WTC11 (cell line): Measurements from ENCODE around the gene MLPH. TPM values are rescaled to one million over a fixed set of nuclear protein-coding genes. Genes with fewer than 3 reads are reported as not detected.

Experiments used
- ATAC-seq: fragments of 200-7000 bp; cut with Tn5 transposase; 2 replicates; pipeline ENCODE4 v1.10.0; 2021; ENCODE audit warnings: mild to moderate bottlenecking, moderate library complexity
- CTCF ChIA-PET: fragments of 300-600 bp; sonication (Branson Sonifier 250); formaldehyde crosslinking; loops from one replicate; lab custom pipeline; 2021; ENCODE audit warnings: antibody characterized with exemption; lab: Charles Lee
- POLR2A ChIA-PET: fragments of 350-600 bp; sonication (Branson Sonifier 250); formaldehyde crosslinking; loops from one replicate; lab custom pipeline; 2021; ENCODE audit warnings: antibody characterized with exemption; lab: Charles Lee
- DNase-seq: peaks from one replicate; pipeline ENCODE4 v3.0.0; 2021; ENCODE audit warnings: low spot score
- H3K27ac Mint-ChIP-seq: 2 replicates; pipeline ENCODE4 v1.8.0; 2021; ENCODE audit warnings: mixed read lengths
- H3K27me3 Mint-ChIP-seq: 2 replicates; pipeline ENCODE4 v1.8.0; 2021; ENCODE audit warnings: low read depth, mild to moderate bottlenecking, moderate library complexity, mixed read lengths
- H3K36me3 Mint-ChIP-seq: 2 replicates; pipeline ENCODE4 v1.8.0; 2021; ENCODE audit warnings: mixed read lengths
- H3K4me1 Mint-ChIP-seq: 2 replicates; pipeline ENCODE4 v1.8.0; 2022; ENCODE audit warnings: mixed read lengths
- H3K4me3 Mint-ChIP-seq: 2 replicates; pipeline ENCODE4 v1.8.0; 2021; ENCODE audit warnings: mild to moderate bottlenecking, moderate library complexity, mixed read lengths
- H3K9me3 Mint-ChIP-seq: 2 replicates; pipeline ENCODE4 v1.8.0; 2021; ENCODE audit warnings: mixed read lengths
- ATF1 ChIP-seq: sonication (generic); formaldehyde crosslinking; IDR thresholded peaks from 2 replicates; pipeline ENCODE4 v1.8.1; 2023; ENCODE audit warnings: mild to moderate bottlenecking, moderate library complexity, missing genetic modification reagents
- CTCF ChIP-seq: fragments of 200-600 bp; IDR thresholded peaks from 2 replicates; pipeline ENCODE4 v1.8.0; 2022; ENCODE audit warnings: antibody characterized with exemption
- EMX1 ChIP-seq: fragments of 250-450 bp; sonication (Bioruptor Pico); IDR thresholded peaks from 2 replicates; pipeline ENCODE4 v1.8.0; 2021; ENCODE audit warnings: mild to moderate bottlenecking
- FOXJ3 ChIP-seq: sonication (generic); formaldehyde crosslinking; IDR thresholded peaks from 2 replicates; pipeline ENCODE4 v1.9.0; 2021; ENCODE audit warnings: missing genetic modification reagents, mild to moderate bottlenecking, borderline replicate concordance
- FOXK1 ChIP-seq: sonication (generic); formaldehyde crosslinking; IDR thresholded peaks from 2 replicates; pipeline ENCODE4 v1.8.0; 2022; ENCODE audit warnings: mild to moderate bottlenecking, moderate library complexity, missing genetic modification reagents
- GABPB1 ChIP-seq: sonication (generic); formaldehyde crosslinking; IDR thresholded peaks from 2 replicates; pipeline ENCODE4 v1.8.1; 2023; ENCODE audit warnings: mild to moderate bottlenecking, missing genetic modification reagents
- HMGXB4 ChIP-seq: sonication (generic); formaldehyde crosslinking; IDR thresholded peaks from 2 replicates; pipeline ENCODE4 v1.8.1; 2023; ENCODE audit warnings: mild to moderate bottlenecking, moderate library complexity, missing genetic modification reagents
- IRF2 ChIP-seq: sonication (generic); formaldehyde crosslinking; IDR thresholded peaks from 2 replicates; pipeline ENCODE4 v1.8.0; 2022; ENCODE audit warnings: low read depth, missing genetic modification reagents, borderline replicate concordance
- NFATC4 ChIP-seq: fragments of 250-450 bp; sonication (Bioruptor Pico); IDR thresholded peaks from 2 replicates; pipeline ENCODE4 v1.9.0; 2021; ENCODE audit warnings: mild to moderate bottlenecking
- NR3C1 ChIP-seq: sonication (generic); formaldehyde crosslinking; conservative IDR thresholded peaks from 2 replicates; pipeline ENCODE4 v1.8.1; 2023; ENCODE audit warnings: low read depth, mild to moderate bottlenecking, missing genetic modification reagents
- PRRX2 ChIP-seq: fragments of 250-450 bp; sonication (Bioruptor Pico); IDR thresholded peaks from 2 replicates; pipeline ENCODE4 v1.8.0; 2021; ENCODE audit warnings: mild to moderate bottlenecking
- SMAD4 ChIP-seq: sonication (generic); formaldehyde crosslinking; IDR thresholded peaks from 2 replicates; pipeline ENCODE4 v1.8.0; 2022; ENCODE audit warnings: mild to moderate bottlenecking, missing genetic modification reagents
- ZMAT4 ChIP-seq: fragments of 250-450 bp; sonication (Bioruptor Pico); IDR thresholded peaks from 2 replicates; pipeline ENCODE4 v1.9.0; 2021; ENCODE audit warnings: mild to moderate bottlenecking
- ZNF423 ChIP-seq: fragments of 250-450 bp; sonication (Bioruptor Pico); IDR thresholded peaks from 2 replicates; pipeline ENCODE4 v2.1.2; 2022; ENCODE audit warnings: mild to moderate bottlenecking, moderate library complexity
- total RNA-seq: library from RNA; stranded (reverse); gene quantifications from 3 replicates; pipeline ENCODE4 v1.2.3, GENCODE V29; 2021
- TF ChIP-seq, protein P1 (sequence below): sonication (generic); formaldehyde crosslinking; IDR thresholded peaks from 2 replicates; pipeline ENCODE4 v1.8.0; 2022; ENCODE audit warnings: missing genetic modification reagents
- TF ChIP-seq, protein P2 (sequence below): fragments of 250-450 bp; sonication (Bioruptor Pico); conservative IDR thresholded peaks from 2 replicates; pipeline ENCODE4 v1.9.0; 2021; ENCODE audit warnings: mild to moderate bottlenecking
- TF ChIP-seq, protein P3 (sequence below): sonication (generic); formaldehyde crosslinking; IDR thresholded peaks from 2 replicates; pipeline ENCODE4 v1.8.0; 2022; ENCODE audit warnings: mild to moderate bottlenecking, missing genetic modification reagents
- TF ChIP-seq, protein P4 (sequence below): sonication (generic); formaldehyde crosslinking; IDR thresholded peaks from 2 replicates; pipeline ENCODE4 v1.8.0; 2023; ENCODE audit warnings: mild to moderate bottlenecking, missing genetic modification reagents

The MLPH gene
- total RNA-seq, 1 experiment from 2014 or later, result 10.3 TPM

- TF ChIP-seq, protein P1, sequence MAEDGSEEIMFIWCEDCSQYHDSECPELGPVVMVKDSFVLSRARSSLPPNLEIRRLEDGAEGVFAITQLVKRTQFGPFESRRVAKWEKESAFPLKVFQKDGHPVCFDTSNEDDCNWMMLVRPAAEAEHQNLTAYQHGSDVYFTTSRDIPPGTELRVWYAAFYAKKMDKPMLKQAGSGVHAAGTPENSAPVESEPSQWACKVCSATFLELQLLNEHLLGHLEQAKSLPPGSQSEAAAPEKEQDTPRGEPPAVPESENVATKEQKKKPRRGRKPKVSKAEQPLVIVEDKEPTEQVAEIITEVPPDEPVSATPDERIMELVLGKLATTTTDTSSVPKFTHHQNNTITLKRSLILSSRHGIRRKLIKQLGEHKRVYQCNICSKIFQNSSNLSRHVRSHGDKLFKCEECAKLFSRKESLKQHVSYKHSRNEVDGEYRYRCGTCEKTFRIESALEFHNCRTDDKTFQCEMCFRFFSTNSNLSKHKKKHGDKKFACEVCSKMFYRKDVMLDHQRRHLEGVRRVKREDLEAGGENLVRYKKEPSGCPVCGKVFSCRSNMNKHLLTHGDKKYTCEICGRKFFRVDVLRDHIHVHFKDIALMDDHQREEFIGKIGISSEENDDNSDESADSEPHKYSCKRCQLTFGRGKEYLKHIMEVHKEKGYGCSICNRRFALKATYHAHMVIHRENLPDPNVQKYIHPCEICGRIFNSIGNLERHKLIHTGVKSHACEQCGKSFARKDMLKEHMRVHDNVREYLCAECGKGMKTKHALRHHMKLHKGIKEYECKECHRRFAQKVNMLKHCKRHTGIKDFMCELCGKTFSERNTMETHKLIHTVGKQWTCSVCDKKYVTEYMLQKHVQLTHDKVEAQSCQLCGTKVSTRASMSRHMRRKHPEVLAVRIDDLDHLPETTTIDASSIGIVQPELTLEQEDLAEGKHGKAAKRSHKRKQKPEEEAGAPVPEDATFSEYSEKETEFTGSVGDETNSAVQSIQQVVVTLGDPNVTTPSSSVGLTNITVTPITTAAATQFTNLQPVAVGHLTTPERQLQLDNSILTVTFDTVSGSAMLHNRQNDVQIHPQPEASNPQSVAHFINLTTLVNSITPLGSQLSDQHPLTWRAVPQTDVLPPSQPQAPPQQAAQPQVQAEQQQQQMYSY (CRISPR knock-in tag), result no peak
- TF ChIP-seq EMX1 (CRISPR knock-in tag) (no peak), SMAD4 (no peak), HMGXB4 (CRISPR knock-in tag) (no peak), NFATC4 (CRISPR knock-in tag) (no peak)
These were observed 24.9 kb downstream of the MLPH start (continued) for GRCh38 chr2:237511885-237512405.

DNA sequence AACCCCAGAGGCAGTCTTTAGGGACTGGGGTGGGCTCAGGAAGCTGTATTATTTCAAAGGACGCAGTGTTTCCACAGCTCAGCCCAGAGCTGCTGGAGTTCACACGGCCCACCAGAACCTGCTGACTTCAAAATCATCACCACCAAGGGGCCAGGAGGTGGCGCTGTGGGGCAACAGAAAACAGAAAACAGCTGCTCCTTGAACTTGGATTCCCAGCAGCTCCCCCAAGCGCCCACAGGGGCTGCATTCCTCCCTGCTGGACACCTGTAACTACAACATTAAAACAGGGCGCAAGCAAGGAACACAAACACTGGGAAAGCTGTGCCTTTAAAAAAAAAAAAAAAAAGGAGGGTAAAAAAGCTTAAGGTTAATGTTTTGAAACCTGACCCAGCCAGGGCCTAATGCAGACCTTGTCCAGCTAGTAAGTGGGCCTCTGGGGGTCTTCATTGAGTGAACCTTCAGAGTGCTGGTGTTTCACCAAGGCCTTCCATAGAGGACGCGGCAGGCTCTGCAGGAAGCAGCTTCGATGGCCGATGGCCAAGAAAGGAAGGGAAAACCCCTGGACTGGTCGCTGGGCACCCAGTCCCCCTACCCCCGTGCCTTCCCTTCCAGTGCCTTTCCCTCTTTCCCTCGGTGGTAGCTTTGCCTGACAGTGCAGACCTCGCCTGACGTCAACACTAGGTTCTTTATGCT lies 25.9 kb downstream of the MLPH start:
- no peak overlapping the region for H3K4me3 Mint-ChIP-seq
- H3K27me3 Mint-ChIP-seq, result no peaks in the 10 kb centered on the region; the same call in 1 of the 2 replicates
- ChIA-PET POLR2A (interaction anchor here (0.7 to 1.7 kb wide), 5 partner anchors 14 to 78 kb away, joined by 3 to 11 read pairs (median 3); partner anchors contain the start of gene RAB17), CTCF (interaction anchor here (0.6 to 10.4 kb wide), 96 partner anchors 8 to 627 kb away, joined by 3 to 385 read pairs (median 5); partner anchors contain the start of genes COL6A3, MLPH and PRLH)
- ATAC-seq, result peak; percentile 87
- TF ChIP-seq ZMAT4 (CRISPR knock-in tag) (no peak), ZNF423 (CRISPR knock-in tag) (peak; percentile 37), GABPB1 (CRISPR knock-in tag) (peak; percentile 50; the same call in 1 of the 2 replicates), FOXJ3 (CRISPR knock-in tag) (no peak), CTCF (peak; percentile 94)
- TF ChIP-seq, protein P2, sequence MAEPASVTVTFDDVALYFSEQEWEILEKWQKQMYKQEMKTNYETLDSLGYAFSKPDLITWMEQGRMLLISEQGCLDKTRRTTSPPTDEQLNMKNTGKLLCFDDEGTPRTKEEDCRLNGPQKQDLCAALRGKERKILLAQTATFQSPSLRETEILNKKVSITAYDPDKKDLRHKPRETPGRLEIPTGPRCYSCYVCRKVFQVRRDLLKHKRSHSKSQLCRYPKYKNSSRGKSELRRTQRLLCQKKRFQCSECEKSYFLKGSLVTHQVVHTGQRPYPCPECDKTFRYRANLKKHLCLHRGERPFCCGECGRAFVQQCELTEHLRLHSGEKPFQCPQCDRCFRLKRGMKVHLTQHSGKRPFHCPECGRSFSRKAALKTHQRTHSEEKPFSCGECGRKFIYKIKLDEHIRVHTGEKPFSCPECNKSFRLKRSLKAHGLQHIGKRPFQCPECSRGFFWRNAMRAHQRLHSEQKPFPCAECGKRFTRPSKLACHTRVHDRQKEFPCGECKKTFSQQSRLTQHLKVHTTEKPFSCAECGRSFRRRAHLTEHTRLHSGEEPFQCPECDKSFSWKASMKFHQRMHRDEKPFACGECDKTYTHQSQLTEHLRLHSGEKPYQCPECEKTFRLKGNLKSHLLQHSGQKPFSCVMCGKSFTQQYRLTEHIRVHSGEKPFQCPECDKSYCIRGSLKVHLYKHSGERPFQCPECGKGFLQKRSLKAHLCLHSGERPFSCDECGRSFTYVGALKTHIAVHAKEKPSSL, result 0 out of 2 replicates have a peak, but pooled peaks have one; percentile 41
- peaks cover 12% of the 10 kb centered on the region for H3K4me1 Mint-ChIP-seq
- DNase-seq, result peak; percentile 92
- H3K9me3 Mint-ChIP-seq, result peaks cover 4% of the 10 kb centered on the region
- H3K27ac Mint-ChIP-seq, result no peak overlapping the region
- no peaks in the 10 kb centered on the region for H3K36me3 Mint-ChIP-seq

- ChIA-PET POLR2A (interaction anchor here (1.7 kb wide), 1 partner anchor 58 kb away, joined by 11 read pairs; no protein-coding TSS in a partner anchor), CTCF (interaction anchor here (0.9 to 10.4 kb wide), 39 partner anchors 12 to 409 kb away, joined by 3 to 385 read pairs (median 9); partner anchors contain the start of gene PRLH)
- no peak overlapping the region for H3K4me3 Mint-ChIP-seq
- no peaks in the 10 kb centered on the region; the same call in 1 of the 2 replicates for H3K27me3 Mint-ChIP-seq
- no peak overlapping the region; the same call in 1 of the 2 replicates for H3K27ac Mint-ChIP-seq
- DNase-seq (no peak), ATAC-seq (no peak)
- no peaks in the 10 kb centered on the region for H3K36me3 Mint-ChIP-seq
- peaks cover 12% of the 10 kb centered on the region for H3K4me1 Mint-ChIP-seq
- H3K9me3 Mint-ChIP-seq, result peaks cover 4% of the 10 kb centered on the region
- TF ChIP-seq PRRX2 (CRISPR knock-in tag) (no peak), ATF1 (CRISPR knock-in tag) (no peak), IRF2 (CRISPR knock-in tag) (no peak), FOXK1 (no peak), NR3C1 (CRISPR knock-in tag) (no peak), EMX1 (CRISPR knock-in tag) (no peak)
- TF ChIP-seq, protein P3, sequence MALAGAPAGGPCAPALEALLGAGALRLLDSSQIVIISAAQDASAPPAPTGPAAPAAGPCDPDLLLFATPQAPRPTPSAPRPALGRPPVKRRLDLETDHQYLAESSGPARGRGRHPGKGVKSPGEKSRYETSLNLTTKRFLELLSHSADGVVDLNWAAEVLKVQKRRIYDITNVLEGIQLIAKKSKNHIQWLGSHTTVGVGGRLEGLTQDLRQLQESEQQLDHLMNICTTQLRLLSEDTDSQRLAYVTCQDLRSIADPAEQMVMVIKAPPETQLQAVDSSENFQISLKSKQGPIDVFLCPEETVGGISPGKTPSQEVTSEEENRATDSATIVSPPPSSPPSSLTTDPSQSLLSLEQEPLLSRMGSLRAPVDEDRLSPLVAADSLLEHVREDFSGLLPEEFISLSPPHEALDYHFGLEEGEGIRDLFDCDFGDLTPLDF, result no peak
- TF ChIP-seq, protein P4, sequence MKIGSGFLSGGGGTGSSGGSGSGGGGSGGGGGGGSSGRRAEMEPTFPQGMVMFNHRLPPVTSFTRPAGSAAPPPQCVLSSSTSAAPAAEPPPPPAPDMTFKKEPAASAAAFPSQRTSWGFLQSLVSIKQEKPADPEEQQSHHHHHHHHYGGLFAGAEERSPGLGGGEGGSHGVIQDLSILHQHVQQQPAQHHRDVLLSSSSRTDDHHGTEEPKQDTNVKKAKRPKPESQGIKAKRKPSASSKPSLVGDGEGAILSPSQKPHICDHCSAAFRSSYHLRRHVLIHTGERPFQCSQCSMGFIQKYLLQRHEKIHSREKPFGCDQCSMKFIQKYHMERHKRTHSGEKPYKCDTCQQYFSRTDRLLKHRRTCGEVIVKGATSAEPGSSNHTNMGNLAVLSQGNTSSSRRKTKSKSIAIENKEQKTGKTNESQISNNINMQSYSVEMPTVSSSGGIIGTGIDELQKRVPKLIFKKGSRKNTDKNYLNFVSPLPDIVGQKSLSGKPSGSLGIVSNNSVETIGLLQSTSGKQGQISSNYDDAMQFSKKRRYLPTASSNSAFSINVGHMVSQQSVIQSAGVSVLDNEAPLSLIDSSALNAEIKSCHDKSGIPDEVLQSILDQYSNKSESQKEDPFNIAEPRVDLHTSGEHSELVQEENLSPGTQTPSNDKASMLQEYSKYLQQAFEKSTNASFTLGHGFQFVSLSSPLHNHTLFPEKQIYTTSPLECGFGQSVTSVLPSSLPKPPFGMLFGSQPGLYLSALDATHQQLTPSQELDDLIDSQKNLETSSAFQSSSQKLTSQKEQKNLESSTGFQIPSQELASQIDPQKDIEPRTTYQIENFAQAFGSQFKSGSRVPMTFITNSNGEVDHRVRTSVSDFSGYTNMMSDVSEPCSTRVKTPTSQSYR (CRISPR knock-in tag), result no peak
These were observed 26.6 kb downstream of the MLPH start for GRCh38 chr2:237513693-237514092.
